NB4 (cell line): ENCODE data around the gene ZNF554.

Experiments
- CTCF ChIP-seq: IDR thresholded peaks from one replicate; pipeline ENCODE4 v1.5.1; 2012; ENCODE audit warnings: low read depth, low read length
- POLR2A ChIP-seq: IDR thresholded peaks from 2 replicates; pipeline ENCODE4 v1.6.1; 2011; ENCODE audit warnings: mild to moderate bottlenecking; ENCODE audit not compliant: insufficient read length; ENCODE audit errors: extremely low read depth

DNA sequence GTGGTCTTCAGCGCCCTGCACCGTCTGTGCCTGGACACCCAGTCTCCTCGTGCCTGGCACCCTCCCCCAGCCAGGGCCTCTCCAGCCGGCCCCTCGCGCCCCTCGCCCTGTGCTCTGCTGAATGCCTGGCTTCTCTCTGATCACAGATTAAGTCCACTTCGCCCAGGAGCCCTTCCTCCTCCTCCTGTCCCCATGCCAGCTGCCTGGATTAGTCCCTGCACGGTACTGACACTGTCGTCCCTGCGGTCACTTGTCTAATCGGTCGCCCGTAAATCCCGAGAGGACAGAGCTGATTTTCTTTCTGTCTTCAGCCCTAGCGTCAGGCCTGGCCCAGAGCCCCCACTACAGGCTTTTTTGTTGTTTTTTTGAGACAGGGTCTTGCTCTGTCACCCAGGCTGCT is 27.8 kb upstream of the ZNF554 start:
- no peak for TF ChIP-seq POLR2A
- no peak for TF ChIP-seq CTCF
